A673 (cell line): ENCODE data around the gene GRK6.

Source experiments
- EZH2 ChIP-seq: fragments of 200-600 bp; sonication (generic); IDR thresholded peaks from 2 replicates; pipeline ENCODE4 v1.6.1; 2017; ENCODE audit warnings: borderline replicate concordance, low read depth, mild to moderate bottlenecking, mixed read lengths, antibody characterized with exemption, low read length; ENCODE audit not compliant: poor library complexity, severe bottlenecking
- TF ChIP-seq, protein P1 (sequence below): fragments of 300-800, 200-600 bp; sonication (generic); conservative IDR thresholded peaks from 2 replicates; pipeline ENCODE4 v1.5.1; 2017; ENCODE audit warnings: low read depth, mild to moderate bottlenecking, antibody characterized with exemption, low read length, moderate library complexity, mixed read lengths

DNA sequence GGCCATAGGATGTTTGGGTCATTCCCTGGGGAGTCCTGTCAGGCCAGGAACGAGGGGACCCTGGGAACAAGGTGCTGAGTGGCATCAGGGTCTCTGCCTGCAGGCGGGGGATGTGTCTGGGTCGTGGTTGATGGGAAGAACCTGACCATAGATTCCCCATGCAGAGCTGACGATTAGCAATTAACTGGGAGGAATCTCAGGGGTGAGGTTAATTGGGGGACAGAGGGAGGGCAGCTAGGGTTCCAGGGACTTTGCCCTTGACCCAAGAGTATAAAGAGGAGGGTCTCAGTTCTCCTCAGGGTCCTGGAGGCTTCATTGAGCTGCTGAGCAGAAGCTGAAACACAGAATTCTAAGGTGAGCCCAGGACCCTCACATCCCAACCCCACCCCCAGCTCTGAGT lies 42.3 kb upstream of the GRK6 start, which contains the start of gene SLC34A1:
- TF ChIP-seq, protein P1, sequence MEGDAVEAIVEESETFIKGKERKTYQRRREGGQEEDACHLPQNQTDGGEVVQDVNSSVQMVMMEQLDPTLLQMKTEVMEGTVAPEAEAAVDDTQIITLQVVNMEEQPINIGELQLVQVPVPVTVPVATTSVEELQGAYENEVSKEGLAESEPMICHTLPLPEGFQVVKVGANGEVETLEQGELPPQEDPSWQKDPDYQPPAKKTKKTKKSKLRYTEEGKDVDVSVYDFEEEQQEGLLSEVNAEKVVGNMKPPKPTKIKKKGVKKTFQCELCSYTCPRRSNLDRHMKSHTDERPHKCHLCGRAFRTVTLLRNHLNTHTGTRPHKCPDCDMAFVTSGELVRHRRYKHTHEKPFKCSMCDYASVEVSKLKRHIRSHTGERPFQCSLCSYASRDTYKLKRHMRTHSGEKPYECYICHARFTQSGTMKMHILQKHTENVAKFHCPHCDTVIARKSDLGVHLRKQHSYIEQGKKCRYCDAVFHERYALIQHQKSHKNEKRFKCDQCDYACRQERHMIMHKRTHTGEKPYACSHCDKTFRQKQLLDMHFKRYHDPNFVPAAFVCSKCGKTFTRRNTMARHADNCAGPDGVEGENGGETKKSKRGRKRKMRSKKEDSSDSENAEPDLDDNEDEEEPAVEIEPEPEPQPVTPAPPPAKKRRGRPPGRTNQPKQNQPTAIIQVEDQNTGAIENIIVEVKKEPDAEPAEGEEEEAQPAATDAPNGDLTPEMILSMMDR, result no peak
- TF ChIP-seq EZH2, result no peak
